ENCODE measurements around the gene PTPRN2.

Gene PTPRN2

GRCh38 chr7:157884461-157885062 is 703.1 kb downstream of the PTPRN2 start:
- DNase-seq, result no peak

GRCh38 chr7:157881048-157881771 is 706.4 kb downstream of the PTPRN2 start:
- no peak for DNase-seq

- DNase-seq, result no peak
These were observed 708.2 kb downstream of the PTPRN2 start for GRCh38 chr7:157879391-157879790.

GRCh38 chr7:157877298-157878090 is 710.1 kb downstream of the PTPRN2 start:
- no peak for DNase-seq

GRCh38 chr7:157876469-157877285 is 710.9 kb downstream of the PTPRN2 start:
- no peak for DNase-seq

GRCh38 chr7:157875230-157876179 is 712.1 kb downstream of the PTPRN2 start:
- DNase-seq, result peak; percentile 50 to 60

GRCh38 chr7:157874870-157875229 is 712.8 kb downstream of the PTPRN2 start:
- no peak for DNase-seq

- no peak for DNase-seq
These were observed 713.3 kb downstream of the PTPRN2 start for GRCh38 chr7:157874208-157874816.

GRCh38 chr7:157873664-157874063 is 714.0 kb downstream of the PTPRN2 start:
- DNase-seq, result no peak

- no peak for DNase-seq
These were observed 714.4 kb downstream of the PTPRN2 start for GRCh38 chr7:157873181-157873580.

GRCh38 chr7:157872447-157872846 is 715.2 kb downstream of the PTPRN2 start:
- DNase-seq, result no peak

- no peak for DNase-seq
These were observed 715.9 kb downstream of the PTPRN2 start for GRCh38 chr7:157871681-157872080.

GRCh38 chr7:157870644-157871290 is 716.9 kb downstream of the PTPRN2 start:
- no peak for DNase-seq

- DNase-seq, result no peak
These were observed 717.8 kb downstream of the PTPRN2 start for GRCh38 chr7:157869793-157870192.

- DNase-seq, result no peak
These were observed 719.8 kb downstream of the PTPRN2 start for GRCh38 chr7:157867685-157868305.

- DNase-seq, result no peak
These were observed 721.2 kb downstream of the PTPRN2 start for GRCh38 chr7:157866336-157866924.

- no peak for DNase-seq
These were observed 722.1 kb downstream of the PTPRN2 start for GRCh38 chr7:157865351-157866165.

- DNase-seq, result no peak
These were observed 722.7 kb downstream of the PTPRN2 start for GRCh38 chr7:157864911-157865310.
